GM18951 (cell line): ENCODE measurements around the gene KRTAP9-8.
"Not testable (repeated sequence)": the region's sequence is repeated elsewhere in the genome, so short reads cannot be mapped to it uniquely, and the experiment has no call there.

Experiments used
- POLR2A ChIP-seq: IDR thresholded peaks from 4 replicates; pipeline ENCODE4 v1.6.1; 2011; ENCODE audit warnings: mild to moderate bottlenecking; ENCODE audit not compliant: insufficient read length, insufficient read depth; ENCODE audit errors: extremely low read depth
- in situ Hi-C: fragments of 300-500 bp; cut with MboI; formaldehyde crosslinking; loops from one replicate; pipeline ENCODE4 v1.12.0; 2022; ENCODE audit warnings: low sequenced_read_pairs, mixed read lengths, inconsistent platforms; ENCODE audit not compliant: unreplicated experiment

The KRTAP9-8 gene

DNA sequence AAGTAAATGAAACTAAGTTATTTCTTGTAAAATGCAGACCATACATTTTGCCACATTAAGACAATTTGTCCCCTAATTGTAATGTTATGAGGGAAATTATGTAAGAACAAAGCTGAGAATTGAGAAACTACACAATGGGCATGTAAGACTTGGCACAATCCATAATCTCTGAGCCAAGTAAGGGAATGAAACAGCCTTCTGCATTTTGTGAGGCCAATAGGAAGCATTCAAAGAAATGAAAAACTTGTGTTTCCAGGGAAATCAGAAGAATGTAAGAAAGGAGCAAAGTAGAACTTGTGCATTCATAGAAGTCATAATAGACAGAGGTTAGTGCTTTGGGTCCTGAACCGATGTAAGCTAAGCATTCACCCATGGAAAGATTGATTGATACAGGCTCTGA, 13.5 kb downstream of the KRTAP9-8 start:
- no peak for TF ChIP-seq POLR2A
- in situ Hi-C loops = no loop called here

DNA sequence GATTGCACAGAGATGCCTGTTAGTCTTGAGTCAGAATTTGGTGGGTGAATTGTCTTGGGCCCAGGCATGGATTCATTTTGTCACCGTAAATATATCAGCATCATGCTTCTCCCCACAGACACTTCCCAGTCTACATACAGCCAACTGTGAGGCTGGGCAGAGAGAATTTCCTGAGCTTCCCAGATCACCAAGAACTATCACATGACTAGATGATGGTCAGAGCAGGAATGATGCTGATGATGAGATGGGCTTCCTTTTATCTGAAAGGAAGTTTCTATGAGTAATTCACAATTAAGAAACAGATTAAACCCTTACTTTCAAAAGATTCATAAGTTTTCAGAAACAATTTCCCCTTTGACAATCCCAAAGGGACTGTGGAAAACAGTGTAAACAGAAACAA, 17.1 kb downstream of the KRTAP9-8 start:
- in situ Hi-C loops = no loop called here
- TF ChIP-seq POLR2A = no peak

DNA sequence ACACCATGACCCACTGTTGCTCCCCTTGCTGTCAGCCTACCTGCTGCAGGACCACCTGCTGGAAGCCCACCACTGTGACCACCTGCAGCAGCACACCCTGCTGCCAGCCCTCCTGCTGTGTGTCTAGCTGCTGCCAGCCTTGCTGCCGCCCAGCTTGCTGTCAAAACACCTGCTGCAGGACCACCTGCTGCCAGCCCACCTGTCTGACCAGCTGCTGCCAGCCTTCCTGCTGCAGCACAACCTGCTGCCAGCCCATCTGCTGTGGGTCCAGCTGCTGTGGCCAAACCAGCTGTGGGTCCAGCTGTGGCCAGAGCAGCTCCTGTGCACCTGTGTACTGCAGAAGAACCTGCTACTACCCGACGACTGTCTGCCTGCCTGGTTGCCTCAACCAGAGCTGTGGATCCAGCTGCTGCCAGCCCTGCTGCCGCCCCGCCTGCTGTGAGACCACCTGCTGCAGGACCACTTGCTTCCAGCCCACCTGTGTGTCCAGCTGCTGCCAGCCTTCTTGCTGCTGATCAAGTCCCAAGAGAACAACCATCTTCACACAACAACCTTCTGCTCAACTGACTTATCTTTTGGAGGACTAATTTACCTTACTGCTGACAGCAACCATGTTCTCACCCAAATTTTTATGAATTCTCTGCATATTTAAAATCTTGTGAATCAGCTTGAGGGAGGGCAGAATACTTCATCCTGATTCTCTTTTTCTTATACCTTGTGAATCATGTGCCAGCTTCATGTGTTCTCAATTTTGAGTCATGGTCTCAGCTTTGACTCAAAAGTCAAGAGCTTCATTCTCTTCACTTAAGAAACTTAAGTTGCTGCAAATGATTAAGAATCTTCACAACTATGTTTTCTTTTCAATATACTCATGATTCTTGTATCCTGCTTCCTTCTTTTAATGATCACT, 17.8 kb downstream of the KRTAP9-8 start, which contains the start of gene KRTAP9-9:
Gene KRTAP9-9, plus strand, starts transcription at position 4 of the 910 bp plus-strand sequence.
- in situ Hi-C loops = not testable (repeated sequence)

DNA sequence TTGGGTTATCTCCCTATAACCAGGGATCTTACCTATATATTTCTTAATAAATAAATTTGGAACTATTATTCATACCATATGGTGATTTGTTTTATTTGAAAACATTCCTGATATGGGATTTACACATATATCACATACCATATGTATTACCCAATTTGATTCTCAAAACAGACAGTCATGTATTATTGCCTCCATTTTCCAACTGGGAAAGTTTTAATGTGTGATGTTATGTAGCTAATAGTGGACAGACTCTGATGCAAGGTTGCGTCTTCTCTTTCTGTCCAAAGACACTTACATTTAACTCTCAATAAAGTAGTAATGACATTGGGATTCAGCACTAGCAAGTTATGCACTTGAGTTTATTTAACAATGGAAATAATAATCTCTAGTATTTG, 18.5 kb downstream of the KRTAP9-8 start:
- in situ Hi-C loops = no loop called here

DNA sequence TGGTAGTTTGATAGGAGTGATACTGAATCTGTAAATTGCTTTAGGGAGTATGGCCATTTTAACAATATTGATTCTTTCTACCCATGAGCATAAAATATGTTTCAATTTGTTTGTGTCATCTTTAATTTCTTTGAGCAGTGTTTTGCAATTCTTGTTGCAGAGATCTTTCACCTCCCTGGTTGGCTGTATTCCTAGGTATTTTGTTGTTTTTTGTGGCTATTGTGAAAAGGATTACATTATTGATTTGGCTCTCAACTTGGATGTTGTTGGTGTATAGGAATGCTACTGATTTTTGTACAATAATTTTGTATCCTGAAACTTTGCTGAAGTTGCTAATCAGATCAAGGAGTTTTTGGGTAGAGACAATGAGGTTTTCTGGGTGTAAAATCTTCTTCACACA, 20.6 kb downstream of the KRTAP9-8 start:
- no peak for TF ChIP-seq POLR2A
- in situ Hi-C loops = no loop called here

More for the DNA sequence above, 18.5 kb downstream of the KRTAP9-8 start:
- TF ChIP-seq POLR2A = no peak

DNA sequence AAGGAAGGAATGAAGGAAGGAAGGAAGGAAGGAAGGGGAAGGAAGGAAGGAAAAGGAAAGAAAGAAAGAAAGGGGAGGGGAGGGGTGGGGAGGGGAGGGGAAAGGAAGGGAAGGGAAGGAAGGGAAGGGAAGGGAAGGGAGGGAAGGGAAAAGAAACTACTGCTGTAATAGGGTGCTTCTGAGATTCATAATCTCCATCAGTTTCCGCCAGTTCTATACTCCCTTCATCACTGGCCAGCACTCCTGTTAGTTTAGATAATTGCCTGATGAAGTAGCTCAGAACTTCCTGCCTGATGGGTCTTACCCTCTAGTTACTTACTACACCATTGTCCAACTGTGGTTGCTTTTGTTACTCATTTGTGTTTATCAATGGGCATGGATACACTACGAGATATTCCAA, 25.4 kb downstream of the KRTAP9-8 start:
- no peak for TF ChIP-seq POLR2A
- in situ Hi-C loops = no loop called here

DNA sequence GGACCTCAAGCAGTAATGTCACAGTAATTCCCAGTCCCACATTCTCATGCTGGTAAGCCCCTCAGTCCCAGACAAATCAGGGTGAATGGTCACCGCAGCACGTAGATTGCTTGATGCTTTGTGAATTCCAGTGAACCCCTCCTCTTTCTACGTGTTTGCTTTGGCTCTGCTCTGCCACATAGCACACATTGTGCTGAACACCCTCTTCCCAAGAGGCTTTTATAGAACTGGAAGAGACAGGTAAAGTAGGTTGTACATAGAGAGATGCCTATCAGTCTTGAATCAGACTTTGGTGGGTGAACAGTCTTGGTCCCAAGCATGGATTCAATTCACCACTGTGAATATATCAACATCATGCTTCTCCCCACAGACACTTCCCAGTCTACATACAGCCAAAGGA, 26.8 kb downstream of the KRTAP9-8 start:
- in situ Hi-C loops = no loop called here
- TF ChIP-seq POLR2A = no peak

DNA sequence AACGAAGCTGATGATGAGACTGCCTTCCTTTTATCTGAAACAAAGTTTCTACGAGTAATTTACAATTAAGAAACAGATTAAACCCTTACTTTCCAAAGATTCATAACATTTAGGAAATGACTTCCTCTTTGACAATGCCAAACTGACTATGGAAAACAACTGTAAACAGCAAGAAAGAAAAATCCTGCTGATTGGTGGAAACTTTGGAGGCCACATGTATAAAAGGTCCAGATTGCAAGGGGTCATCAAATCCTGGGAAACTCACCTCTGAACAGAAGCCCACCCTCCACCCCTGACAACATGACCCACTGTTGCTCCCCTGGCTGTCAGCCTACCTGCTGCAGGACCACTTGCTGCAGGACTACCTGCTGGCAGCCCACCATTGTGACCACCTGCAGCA, 27.3 kb downstream of the KRTAP9-8 start, which contains the start of gene KRTAP9-6:
Gene KRTAP9-6, plus strand, starts transcription at position 301 of the 400 bp plus-strand sequence. Its CDS starts 0 bp downstream, at position 301.
- in situ Hi-C loops = no loop called here
- no peak for TF ChIP-seq POLR2A

DNA sequence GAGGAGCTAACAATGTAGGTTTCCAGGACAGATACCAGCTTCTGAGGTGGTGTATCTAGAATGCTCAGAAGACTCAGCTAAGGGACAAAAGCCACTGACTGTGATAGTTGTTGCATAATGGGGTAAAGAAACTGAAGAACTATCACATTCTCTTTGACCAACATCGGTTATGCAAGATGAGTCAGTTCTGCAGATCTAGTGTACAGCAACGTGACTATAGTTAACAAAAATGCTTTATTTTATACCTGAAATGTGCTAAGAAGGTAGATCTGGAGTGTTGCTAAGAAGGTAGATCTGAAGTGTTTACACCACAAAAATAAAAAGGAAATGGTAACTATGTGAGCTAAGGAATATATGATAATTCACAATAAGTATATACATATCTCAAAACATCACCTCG, 29.9 kb downstream of the KRTAP9-8 start:
- TF ChIP-seq POLR2A = no peak
- in situ Hi-C loops = no loop called here

DNA sequence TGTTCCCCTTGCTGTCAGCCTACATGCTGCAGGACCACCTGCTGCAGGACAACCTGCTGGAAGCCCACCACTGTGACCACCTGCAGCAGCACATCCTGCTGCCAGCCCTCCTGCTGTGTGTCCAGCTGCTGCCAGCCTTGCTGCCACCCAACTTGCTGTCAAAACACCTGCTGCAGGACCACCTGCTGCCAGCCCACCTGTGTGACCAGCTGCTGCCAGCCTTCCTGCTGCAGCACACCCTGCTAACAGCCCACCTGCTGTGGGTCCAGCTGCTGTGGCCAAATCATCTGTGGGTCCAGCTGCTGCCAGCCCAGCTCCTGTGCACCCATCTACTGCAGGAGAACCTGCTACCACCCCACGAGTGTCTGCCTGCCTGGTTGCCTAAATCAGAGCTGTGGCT, 33.5 kb downstream of the KRTAP9-8 start:
- in situ Hi-C loops = not testable (repeated sequence)

DNA sequence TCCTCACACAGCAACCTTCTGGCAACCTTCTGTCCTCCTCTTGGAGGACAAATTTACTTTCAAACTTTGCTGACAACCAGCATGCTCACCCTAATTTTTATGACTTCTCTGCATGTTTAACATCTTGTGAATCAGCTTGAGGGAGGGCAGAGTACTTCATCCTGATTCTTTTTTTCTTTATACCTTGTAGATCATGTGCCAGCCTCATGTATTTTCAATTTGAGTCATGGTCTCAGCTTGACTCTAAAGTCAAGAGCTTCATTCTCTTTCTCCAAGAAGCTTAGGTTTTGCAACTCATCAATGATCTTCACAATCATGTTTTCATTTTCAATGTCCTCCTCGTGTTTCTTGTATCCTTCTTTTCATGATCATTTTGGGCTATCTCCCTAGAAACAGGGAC, 34.1 kb downstream of the KRTAP9-8 start:
- in situ Hi-C loops = no loop called here
- no peak for TF ChIP-seq POLR2A

DNA sequence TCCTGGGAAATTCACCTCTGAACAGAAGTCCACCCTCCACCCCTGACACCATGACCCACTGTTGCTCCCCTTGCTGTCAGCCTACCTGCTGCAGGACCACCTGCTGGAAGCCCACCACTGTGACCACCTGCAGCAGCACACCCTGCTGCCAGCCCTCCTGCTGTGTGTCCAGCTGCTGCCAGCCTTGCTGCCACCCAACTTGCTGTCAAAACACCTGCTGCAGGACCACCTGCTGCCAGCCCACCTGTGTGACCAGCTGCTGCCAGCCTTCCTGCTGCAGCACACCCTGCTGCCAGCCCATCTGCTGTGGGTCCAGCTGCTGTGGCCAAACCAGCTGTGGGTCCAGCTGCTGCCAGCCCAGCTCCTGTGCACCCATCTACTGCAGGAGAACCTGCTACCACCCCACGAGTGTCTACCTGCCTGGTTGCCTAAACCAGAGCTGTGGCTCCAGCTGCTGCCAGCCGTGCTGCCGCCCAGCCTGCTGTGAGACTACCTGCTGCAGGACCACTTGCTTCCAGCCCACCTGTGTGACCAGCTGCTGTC, 37.9 kb downstream of the KRTAP9-8 start, which contains the start of gene KRTAP9-7:
Gene KRTAP9-7, plus strand, starts transcription at position 51 of the 543 bp plus-strand sequence. Its CDS starts 0 bp downstream, at position 51.
- in situ Hi-C loops = loop anchor here (5.0 kb wide), 1 partner anchor 543 kb away; no protein-coding TSS in a partner anchor

DNA sequence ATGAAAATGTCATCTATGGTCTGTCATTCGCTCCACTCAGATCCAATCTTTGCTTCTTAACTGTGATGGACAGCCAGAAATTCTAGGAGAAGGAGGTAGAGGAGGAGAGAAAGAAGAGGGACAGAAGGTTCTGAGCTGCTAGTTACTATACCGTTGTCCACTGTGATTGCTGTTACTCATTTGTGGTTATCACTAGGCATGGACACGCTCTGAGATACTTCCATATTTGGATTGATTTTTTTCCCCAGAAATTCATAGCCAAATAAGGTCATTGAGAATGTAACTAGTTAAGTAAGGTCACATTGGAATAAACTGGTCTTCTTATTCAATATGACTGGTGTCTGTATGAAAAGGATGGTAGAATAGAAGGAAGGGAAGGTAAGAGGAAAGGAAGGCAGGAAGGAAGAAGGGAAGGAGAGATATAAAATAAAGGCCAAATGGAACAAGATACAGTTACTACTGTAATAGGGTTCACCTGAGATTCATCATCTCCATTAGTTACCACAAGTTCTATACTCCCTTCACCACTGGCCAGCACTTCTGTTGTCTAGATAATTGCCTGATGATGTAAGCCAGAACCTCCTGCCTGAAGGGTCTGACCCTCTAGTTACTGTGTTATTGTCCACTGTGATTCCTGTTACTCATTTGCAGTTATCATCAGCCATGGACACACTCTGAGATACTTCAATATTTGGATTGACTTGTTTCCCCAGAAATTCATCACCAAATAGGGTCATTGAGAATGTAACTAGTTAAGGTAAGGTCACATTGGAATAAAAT, 40.6 kb downstream of the KRTAP9-8 start:
- in situ Hi-C loops = loop anchor here (5.0 kb wide), 1 partner anchor 546 kb away; no protein-coding TSS in a partner anchor
- no peak for TF ChIP-seq POLR2A
